GM18858 (cell line): ENCODE results near the gene HYAL1.
A peak's percentile ranks its signal among the peaks of the same experiment; 100 is the strongest.
"Not testable (repeated sequence)": the region's sequence is repeated elsewhere in the genome, so short reads cannot be mapped to it uniquely, and the experiment has no call there.

Experiments used
- ATAC-seq: cut with Tn5 transposase; IDR thresholded peaks from one replicate; pipeline ENCODE4 v1.9.1; 2021; ENCODE audit not compliant: unreplicated experiment

The HYAL1 gene

DNA sequence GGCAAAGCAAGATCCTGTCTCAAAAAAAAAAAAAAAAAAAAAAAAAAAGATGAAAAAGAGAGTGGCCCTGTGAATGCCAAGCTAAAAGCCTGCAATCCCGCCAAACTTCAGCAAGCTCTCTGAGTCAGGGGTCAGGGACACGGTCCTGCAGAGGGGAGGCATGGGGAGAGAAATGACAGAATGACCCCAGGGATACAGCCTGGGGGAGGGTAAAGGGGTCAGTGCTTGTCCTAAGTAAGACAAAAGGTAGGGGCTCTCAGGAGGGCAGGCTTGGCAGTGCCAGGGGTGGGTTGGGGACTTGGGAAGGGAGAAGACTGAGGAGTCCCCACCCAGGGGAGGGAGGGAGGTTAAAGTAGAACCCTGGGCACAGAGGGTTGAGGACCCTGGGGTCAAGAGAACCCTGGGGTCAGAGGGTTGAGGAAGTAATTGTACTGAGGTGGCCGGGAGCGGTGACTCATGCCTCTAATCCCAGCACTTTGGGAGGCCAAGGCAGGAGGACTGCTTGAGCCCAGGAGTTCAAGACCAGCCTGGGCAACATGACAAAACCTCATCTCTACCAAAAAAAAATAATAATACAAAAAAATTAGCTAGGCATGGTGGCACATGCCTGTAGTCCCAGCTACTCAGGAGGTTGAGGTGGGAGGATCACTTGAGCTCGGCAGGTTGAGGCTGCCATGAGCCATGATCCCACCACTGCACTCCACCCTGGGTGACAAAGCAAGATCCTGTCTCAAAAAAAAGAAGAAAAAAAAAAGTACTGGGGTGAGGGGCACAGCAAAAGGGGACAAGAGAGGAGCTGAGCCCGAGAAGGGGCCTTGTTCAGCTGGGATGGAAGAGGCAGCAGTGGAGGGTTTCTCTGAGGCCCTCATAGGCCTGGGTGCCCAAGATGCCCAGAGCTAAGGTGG, 39.6 kb downstream of the HYAL1 start:
- ATAC-seq: no peak

DNA sequence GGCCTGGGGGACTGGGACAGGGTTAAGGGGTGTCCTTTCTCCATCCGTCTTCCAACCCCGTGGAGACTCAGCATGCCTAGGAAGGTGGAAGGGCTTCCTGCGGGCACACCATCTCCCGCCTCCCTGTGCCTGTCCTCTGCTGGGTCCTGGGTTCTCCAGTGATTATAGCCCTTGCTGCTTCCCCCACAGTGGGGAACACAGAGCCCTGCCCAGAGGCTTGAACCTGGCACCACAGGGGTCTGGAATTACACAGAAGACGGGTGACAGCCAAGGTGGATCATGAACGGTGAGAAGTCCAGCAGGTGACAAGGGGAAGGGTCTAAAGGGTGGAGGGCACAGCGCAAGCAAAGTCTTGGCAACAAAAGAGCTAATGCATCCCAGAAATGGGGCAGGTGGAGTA, 40.6 kb downstream of the HYAL1 start:
- ATAC-seq: no peak

DNA sequence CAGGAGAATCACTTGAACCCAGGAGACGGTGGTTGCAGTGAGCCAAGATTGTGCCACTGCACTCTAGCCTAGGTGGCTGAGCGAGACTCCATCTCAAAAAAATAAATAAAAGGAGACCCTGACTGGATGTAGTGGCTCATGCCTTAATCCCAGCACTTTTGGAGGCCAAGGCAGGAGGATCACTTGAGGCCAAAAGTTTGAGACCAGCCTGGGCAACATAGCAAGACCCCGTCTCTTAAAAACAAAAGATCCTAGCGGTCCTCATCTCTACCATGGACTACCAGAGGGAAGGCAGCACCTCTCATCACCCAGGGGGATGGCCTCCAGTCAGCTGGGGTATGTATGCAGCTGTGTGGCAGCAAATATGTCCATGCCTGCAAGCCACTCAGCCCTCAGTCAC, 41.2 kb downstream of the HYAL1 start:
- ATAC-seq: not testable (repeated sequence)

DNA sequence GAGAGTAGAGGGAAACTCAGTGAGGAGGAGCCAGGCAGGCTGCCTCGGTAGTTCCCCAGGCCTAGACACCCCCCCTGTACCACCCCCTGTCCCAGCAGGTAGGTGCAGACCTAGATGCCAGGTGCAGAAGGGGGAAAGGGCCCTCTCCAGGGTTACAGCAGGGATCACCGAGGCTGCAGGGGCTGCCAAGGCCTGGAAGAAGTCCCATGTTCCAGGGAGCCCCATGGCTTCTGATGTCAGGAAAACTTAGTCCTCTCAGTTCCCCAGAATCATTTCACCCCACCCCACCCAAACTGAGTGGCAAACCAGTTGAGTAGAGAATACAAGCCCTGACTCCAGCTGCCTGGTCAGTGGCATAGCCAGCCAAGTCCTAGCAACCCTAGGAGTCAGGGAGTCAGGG, 41.9 kb downstream of the HYAL1 start:
- ATAC-seq: no peak

DNA sequence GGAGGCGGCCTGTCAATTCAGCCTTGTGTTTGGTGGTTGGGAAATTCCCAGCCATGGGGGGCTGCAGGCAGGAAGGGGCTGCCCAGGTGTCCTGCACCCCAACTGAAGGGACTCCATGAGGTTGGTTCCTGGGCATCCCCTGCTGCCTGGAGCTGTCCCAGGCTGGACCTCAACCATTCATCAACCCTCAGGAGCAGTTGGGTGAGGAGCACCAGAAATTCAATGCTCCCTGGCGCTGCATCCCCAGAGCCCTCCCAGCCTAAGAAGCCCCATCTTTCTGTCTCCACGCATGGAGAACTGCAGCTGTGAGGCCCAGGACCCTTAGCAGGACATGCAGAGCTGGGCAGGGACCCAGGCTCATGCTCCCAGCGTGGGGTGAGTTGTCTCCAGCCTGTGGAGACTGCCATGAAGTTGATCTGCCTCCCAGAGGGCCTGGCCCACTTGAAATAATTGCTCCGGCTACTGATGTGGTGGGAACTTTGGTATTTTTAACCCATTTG, 42.4 kb downstream of the HYAL1 start:
- ATAC-seq: no peak

DNA sequence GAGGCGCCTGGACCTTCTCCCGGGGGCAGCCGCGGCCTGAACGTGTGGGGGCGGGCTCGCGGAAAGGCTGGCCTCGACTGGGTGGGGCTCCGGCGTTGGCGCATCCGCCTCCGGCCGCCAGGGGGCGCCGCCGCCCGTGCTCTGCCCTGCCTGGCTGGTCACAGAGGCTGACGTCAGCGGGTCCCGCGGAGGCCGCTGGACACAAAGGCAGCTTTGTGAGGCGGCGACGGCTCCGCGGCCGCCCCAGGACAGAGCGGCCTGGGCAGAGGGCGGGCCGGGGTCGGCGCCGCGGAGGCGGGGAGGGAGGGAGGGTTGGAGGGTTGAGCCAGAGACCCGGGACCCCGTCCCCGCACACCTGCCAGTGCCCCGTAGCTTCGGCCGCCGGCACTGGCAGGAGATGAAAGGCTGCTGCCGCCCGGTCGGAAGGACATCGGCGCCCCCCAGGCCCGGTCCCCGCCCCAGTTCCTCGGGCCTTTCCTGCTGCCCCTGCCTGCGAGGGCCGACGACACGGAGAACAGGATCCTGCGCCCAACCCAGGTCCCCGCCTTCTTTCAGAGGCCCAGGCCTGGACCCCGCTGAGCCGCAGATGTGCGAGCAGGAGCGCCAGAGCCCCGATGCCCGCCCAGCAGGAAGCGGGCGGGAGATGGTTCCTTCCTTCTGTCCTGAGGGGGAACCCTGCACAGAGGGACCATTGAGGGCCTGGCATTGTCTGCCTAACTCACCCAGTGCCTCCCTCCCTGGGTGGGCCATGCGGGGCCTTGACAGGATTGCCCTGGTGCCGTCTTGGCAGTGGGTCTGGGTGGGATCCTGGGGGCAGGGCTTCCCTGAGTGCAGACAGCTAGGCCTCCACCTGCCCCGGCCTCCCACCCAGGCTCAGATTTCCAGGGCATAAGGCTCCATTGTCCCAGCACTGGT, 43.1 kb downstream of the HYAL1 start:
- peak; percentile 84 for ATAC-seq

DNA sequence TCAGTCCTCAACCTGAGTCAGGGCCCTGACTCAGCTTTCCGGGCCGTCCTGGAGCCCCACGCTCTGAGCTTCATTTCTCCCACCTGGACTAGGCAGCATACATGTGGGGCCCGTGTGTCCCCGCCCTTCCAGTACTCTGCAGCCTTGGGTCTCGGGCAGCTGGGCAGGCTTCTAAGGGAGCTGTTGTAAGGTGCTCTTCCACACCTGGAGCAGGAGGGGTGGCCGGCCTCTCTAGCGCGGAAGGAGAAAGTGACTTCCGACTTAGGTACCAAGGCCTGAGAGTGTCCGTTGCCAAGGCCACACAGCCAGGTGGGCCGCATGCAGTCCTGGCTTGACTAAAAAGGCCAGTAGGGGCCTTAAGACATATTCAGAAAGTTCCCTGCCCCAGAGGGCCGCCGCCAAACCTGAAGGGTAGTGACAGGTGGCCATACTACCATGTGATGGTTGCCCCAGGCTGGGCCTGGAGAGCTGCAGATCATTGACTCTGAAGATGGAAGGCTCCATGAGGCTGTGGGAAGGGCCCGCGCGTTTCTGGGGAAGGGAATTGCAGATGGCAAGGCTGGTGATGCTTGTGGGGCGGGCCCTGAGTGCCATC, 43.8 kb downstream of the HYAL1 start:
- peak; percentile 14 for ATAC-seq

DNA sequence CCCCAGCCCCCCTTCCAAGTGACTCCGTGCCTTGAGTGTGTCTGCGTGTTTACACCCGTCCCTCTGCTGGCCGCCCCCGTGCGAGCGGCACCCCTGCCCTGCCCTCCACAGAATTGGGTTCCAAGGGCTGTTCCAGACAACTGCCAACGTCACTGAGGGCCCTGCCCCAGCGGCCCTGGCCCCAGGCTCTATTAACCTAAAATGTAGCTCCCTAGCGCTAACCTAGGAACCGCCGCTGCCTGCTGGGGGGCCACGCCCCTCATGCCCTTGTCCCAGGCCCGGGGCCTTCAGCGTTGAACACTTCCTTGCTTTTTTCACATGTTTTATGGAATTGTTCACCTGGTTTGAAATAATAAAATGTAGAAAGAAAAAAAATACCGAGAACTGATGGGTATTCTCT, 44.4 kb downstream of the HYAL1 start:
- ATAC-seq: no peak

DNA sequence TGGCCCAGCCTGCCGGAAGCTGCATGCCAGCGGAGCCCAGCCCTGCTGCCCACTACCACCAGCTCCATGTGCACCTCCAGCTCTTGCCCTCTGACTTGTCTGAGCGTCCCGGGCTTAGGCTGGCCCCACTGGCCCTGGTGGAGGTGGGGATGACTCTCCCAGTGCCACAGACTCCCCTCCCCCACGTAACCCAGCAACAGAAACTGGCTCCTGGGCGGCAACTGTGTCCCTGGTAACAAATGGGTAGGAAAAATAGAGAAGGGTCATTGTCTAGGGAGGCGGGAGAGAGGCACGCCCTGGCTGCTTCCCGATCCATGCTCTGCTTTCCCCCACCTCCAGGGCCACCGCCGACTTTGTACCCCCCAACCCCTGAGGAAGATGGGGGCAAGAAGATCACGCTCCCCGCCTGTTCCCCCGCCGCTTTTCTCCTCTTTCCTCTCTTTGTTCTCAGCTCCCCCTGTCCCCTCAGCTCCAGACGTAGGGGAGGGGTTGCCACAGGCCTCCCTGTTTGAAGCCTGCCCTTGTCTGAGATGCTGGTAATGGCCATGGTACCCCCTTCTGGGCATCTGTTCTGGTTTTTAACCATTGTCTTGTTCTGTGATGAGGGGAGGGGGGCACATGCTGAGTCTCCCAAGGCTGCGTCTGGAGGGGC, 45.2 kb downstream of the HYAL1 start:
- ATAC-seq: no peak

DNA sequence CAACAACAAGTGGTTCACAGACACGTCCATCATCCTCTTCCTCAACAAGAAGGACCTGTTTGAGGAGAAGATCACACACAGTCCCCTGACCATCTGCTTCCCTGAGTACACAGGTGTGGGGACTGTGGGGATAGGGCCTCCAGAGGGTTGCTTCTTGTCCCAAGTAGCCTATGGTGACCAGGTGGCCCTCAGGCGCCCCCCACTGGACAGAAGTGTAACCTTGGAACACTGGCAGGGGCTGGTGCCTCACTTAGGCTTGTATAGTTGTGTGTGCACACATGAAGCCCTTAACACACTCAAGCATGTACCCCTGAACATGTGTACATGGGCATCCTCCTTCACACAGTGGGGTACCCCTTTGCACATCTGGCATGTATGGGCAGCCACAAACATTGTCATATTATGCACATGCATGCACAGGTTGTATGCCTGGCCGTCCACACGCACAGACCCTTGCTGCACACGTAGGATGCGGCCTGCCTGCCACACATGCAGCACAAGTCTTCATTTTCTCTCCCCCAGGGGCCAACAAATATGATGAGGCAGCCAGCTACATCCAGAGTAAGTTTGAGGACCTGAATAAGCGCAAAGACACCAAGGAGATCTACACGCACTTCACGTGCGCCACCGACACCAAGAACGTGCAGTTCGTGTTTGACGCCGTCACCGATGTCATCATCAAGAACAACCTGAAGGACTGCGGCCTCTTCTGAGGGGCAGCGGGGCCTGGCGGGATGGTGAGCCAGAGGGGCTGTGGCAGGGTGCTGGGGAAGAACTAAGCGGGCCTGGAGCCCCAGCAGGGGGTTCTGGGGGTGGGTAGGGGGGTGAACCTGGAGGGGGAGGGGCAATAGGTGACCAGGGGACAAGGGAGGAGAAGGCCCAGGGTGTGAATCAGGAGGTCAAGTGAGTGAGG, 46.1 kb downstream of the HYAL1 start:
- no peak for ATAC-seq

DNA sequence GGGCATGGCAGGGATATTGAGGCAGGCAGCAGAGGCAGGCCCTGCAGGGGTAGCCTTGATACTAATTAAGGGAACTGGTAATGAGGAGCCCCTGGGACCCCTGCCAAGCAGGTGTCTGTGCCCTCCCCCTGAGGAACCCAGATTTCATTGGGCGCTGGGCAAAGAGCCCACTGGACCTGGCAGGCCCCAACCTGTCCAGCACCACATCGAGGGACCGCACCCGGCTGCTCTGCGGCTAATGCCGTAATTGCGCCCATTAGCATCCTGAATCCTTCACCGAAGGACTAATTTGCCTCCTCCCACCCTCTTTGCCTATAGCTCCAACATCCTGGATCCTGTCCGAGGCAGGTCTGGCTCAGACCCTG, 48.1 kb downstream of the HYAL1 start:
- no peak for ATAC-seq

DNA sequence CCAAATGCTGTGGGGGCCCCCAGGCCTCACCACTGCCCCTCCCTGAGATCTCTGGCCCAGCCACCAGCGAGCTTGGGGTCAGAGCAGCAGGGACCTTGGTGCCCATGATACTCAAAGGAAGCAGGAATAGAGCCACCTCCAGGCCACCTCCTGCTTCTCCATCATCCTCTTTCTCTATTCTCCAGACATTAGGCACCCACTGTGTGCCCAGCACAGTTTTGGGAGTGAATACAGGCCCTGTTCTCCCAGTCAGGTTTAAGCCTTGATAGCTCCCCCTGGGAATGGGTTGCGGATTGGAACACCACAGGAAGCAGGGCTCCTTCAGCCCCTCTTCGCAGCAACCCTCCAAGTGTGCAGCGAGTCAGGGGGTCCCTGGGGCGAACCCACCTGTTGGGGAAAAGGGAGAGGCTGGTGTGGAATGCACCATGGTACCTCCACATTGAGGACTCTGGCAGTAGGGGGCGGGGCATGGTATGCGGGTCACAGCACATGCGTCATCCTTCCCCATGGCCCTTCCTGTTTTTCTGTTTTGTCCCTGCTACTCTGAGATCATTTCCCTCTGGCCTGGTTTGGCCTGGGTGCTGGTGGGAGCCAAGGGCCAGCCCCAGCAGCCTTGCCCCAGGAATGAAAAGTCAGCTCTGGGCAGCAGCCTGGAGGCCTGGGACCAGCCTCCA, 48.7 kb downstream of the HYAL1 start:
- no peak for ATAC-seq

DNA sequence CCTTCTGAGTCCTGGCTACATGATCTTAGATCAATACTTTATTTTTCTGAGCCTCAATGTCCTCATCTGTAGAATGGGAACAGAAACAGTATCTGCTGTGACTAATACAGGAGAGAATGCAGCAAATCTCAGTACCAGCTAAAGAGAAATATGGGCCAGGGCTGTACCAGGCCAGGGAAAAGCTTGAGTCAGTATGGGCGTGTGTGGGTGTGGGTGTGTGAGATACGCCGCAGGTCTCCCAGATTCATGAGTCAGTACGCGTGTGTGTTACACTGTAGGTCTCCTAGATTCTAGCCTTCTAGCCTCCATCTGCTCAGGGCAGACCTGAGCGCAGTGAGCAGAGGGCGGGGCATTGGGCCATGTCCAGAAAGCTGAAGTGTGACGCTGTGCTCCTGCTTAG, 52.2 kb downstream of the HYAL1 start:
- ATAC-seq: no peak

DNA sequence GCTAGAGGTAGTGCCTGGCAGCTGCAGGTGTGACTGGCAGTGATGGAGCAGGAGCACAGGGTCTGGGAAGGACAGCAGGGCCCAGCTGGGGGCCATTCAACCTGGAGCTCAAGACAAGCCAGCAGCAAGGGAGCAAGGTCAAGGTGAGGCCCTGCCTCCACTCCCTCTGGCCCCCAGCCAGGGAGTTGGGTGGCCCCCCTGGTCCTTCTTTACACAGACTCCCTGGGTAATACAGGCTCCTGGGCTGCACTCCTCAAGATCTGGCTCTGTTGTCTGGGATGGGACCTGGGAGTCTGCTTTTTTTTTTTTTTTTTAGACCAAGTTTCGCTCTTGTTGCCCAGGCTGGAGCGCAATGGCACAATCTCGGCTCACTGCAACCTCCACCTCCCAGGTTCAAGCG, 52.9 kb downstream of the HYAL1 start:
- ATAC-seq: no peak
